ENCODE results near the gene ACOX2. TPM values are rescaled to one million over a fixed set of nuclear protein-coding genes. Genes with fewer than 3 reads are reported as not detected.
A peak's percentile ranks its signal among the peaks of the same experiment; 100 is the strongest.

Gene ACOX2
- total RNA-seq, 1 experiment from 2014 or later: 0.85 TPM

GRCh38 chr3:58581328-58582091 lies 44.5 kb upstream of the ACOX2 start:
- Histone ChIP-seq H2AK5ac (ENCODE audit: insufficient read length, low read length) (no peak overlapping the region), H3K4me2 (ENCODE audit: insufficient read depth, insufficient read length, low read length) (no peak overlapping the region), H3K23ac (ENCODE audit: insufficient read length, low read depth, low read length) (no peak overlapping the region), H3K9me3 (ENCODE audit: control insufficient read depth, low read depth, low read length) (no peaks in the 10 kb centered on the region), H3K79me1 (ENCODE audit: insufficient read depth, low read depth, low read length, poor library complexity, severe bottlenecking) (no peaks in the 10 kb centered on the region), H4K20me1 (ENCODE audit: control insufficient read depth, insufficient read depth, insufficient read length) (no peaks in the 10 kb centered on the region), H2BK5ac (ENCODE audit: insufficient read length, low read length) (no peak overlapping the region), H2BK120ac (ENCODE audit: low read depth, low read length, poor library complexity, severe bottlenecking) (no peak overlapping the region), H3K18ac (ENCODE audit: insufficient read length, low read depth, low read length) (peak overlapping the region; percentile 63), H2AFZ (ENCODE audit: low read length) (no peak overlapping the region), H3K9ac (ENCODE audit: extremely low read depth, insufficient read length, low read length) (no peak overlapping the region), H4K5ac (ENCODE audit: insufficient read length, low read depth, low read length) (no peak overlapping the region), H4K8ac (replicated peaks; ENCODE audit: insufficient read length, low read depth, low read length) (no peak overlapping the region), H3K79me2 (ENCODE audit: insufficient read depth, low read length) (no peaks in the 10 kb centered on the region), H3K27ac (ENCODE audit: insufficient read length, low read depth, low read length) (no peak overlapping the region), H3K4me1 (ENCODE audit: insufficient read depth, low read length) (no peaks in the 10 kb centered on the region; the same call in 1 of the 2 replicates), H3K23me2 (ENCODE audit: insufficient read length, low read depth, low read length, poor library complexity, severe bottlenecking) (no peaks in the 10 kb centered on the region), H3K4ac (ENCODE audit: low read depth, low read length) (no peak overlapping the region), H3K14ac (ENCODE audit: insufficient read depth, low read length) (peak overlapping the region; percentile 56; the same call in 1 of the 2 replicates), H2BK12ac (ENCODE audit: insufficient read length, low read depth, low read length) (no peak overlapping the region), H4K91ac (ENCODE audit: insufficient read length, low read depth, low read length) (no peak overlapping the region), H2BK20ac (ENCODE audit: low read depth, low read length, poor library complexity, severe bottlenecking) (no peak overlapping the region), H3K56ac (ENCODE audit: insufficient read length, low read depth, low read length) (no peak overlapping the region), H3T11ph (ENCODE audit: low read length) (no peak overlapping the region), H3K27me3 (ENCODE audit: insufficient read depth, low read length) (peaks cover 13% of the 10 kb centered on the region; the same call in 1 of the 2 replicates), H2BK15ac (ENCODE audit: low read depth, low read length) (no peak overlapping the region)
- Mint-ChIP-seq H3K27ac (peak overlapping the region; percentile 6 to 86 (median 27); a peak in 6 of 7 replicates), H3K36me3 (ENCODE audit: insufficient read depth in 1 of 3, low read depth in 3 of 3) (no peaks in the 10 kb centered on the region), H3K4me3 (peak overlapping the region; percentile 25 to 58; a peak in 4 of 5 replicates), H3K9me3 (peaks cover 0 to 4% of the 10 kb centered on the region in 2 experiments; a peak in 1 of 5 replicates), H3K4me1 (peaks cover 39 to 54% of the 10 kb centered on the region in 2 experiments), H3K27me3 (ENCODE audit: low read depth) (peaks cover 62% of the 10 kb centered on the region)
- TF ChIP-seq CTCF (conservative IDR thresholded peaks at IDR 0.05): no peak
- no peak for DNase-seq
- WGBS (ENCODE audit: extremely low coverage, insufficient read length, low lambda C conversion rate): no CpG with 5 or more reads among the region's 11 CpGs
